Measurements from ENCODE around the gene GGT5. TPM values are rescaled to one million over a fixed set of nuclear protein-coding genes. Genes with fewer than 3 reads are reported as not detected.
"Not testable (repeated sequence)": the region's sequence is repeated elsewhere in the genome, so short reads cannot be mapped to it uniquely, and the experiment has no call there.

GGT5 gene
- total and polyA plus RNA-seq, 2 of the 13 experiments (the other 11 are each of a cell fraction or from before 2014, with no cell fraction given), result 0.69 to 3.1 TPM

GRCh38 chr22:24244144-24244787 is 616 bp downstream of the GGT5 start (continued):
- TF ChIP-seq ARID4A (CRISPR knock-in tag; IDR thresholded peaks at IDR 0.05; ENCODE audit: borderline replicate concordance), result 0 out of 2 replicates have a peak, but pooled peaks have one; percentile 1
- 0 out of 2 replicates have a peak, but pooled peaks have one; percentile 45 for TF ChIP-seq HNRNPL (IDR thresholded peaks at IDR 0.05; ENCODE audit: low read depth, low read length)

- POLR2A ChIA-PET; FAIRE-seq; ATAC-seq; H3K79me2 ChIP-seq (ENCODE audit: insufficient read depth, low read length); H3K36me3 ChIP-seq (replicated peaks in 1 of 2; ENCODE audit: control insufficient read depth in 1 of 2, insufficient read depth in 2 of 2, low read length in 2 of 2); DNase-seq (ENCODE audit: low spot score); H3K9ac ChIP-seq (ENCODE audit: insufficient read depth, low read depth, low read length); BruUV-seq (replicated peaks); H2AFZ ChIP-seq (ENCODE audit: low read length); H3K9me3 ChIP-seq (ENCODE audit: low read length); CTCF ChIA-PET (ENCODE audit: low intra/inter-chr PET ratio, low total read pairs); H4K20me1 ChIP-seq (ENCODE audit: insufficient read depth, low read length); in situ Hi-C loops (cut with HindIII; ENCODE audit: extremely low pct_ligation_motif_present, low pct_unique_long_range_greater_than_20kb); H3K27ac ChIP-seq (ENCODE audit: extremely low read length, insufficient read depth, low read length); H3K27me3 ChIP-seq (ENCODE audit: control insufficient read depth in 1 of 2, insufficient read depth in 2 of 2, low read length in 2 of 2): not testable (repeated sequence)
- peak overlapping the region in 2 of 3 experiments; percentile 27 to 37; a peak in 2 of 6 replicates for H3K4me3 ChIP-seq (replicated peaks in 1 of 3; ENCODE audit: insufficient read depth in 1 of 3, low read depth in 2 of 3, low read length in 3 of 3)
- WGBS (ENCODE audit: low lambda C conversion rate), result no CpG with 5 or more reads among the region's 3 CpGs
- intact Hi-C loops (cut with micrococcal nuclease; ENCODE audit: unreplicated experiment), result loop anchor here (10.0 kb wide), 1 partner anchor 289 kb away; no protein-coding TSS in a partner anchor
- peaks cover 56% of the 10 kb centered on the region for H3K4me1 ChIP-seq (ENCODE audit: insufficient read depth, low read length)
- peak overlapping the region; percentile 65 for H3K4me2 ChIP-seq (ENCODE audit: low read depth, low read length)
These were observed 1.5 kb downstream of the GGT5 start for GRCh38 chr22:24243417-24243816.

GRCh38 chr22:24240985-24241692 is 3.7 kb downstream of the GGT5 start:
- ATAC-seq; BruUV-seq (replicated peaks); H3K27ac ChIP-seq (ENCODE audit: extremely low read length, insufficient read depth, low read length); H3K4me2 ChIP-seq (ENCODE audit: low read depth, low read length); CTCF ChIA-PET (ENCODE audit: low intra/inter-chr PET ratio, low total read pairs); DNase-seq (ENCODE audit: low spot score); POLR2A ChIA-PET; H3K4me3 ChIP-seq (replicated peaks in 1 of 3; ENCODE audit: insufficient read depth in 1 of 3, low read depth in 2 of 3, low read length in 3 of 3); H3K36me3 ChIP-seq (replicated peaks in 1 of 2; ENCODE audit: control insufficient read depth in 1 of 2, insufficient read depth in 2 of 2, low read length in 2 of 2); H3K79me2 ChIP-seq (ENCODE audit: insufficient read depth, low read length); FAIRE-seq; H4K20me1 ChIP-seq (ENCODE audit: insufficient read depth, low read length); in situ Hi-C loops (cut with HindIII; ENCODE audit: extremely low pct_ligation_motif_present, low pct_unique_long_range_greater_than_20kb); H3K9me3 ChIP-seq (ENCODE audit: low read length); H3K27me3 ChIP-seq (ENCODE audit: control insufficient read depth in 1 of 2, insufficient read depth in 2 of 2, low read length in 2 of 2); H3K9ac ChIP-seq (ENCODE audit: insufficient read depth, low read depth, low read length); H2AFZ ChIP-seq (ENCODE audit: low read length): not testable (repeated sequence)
- WGBS (ENCODE audit: low lambda C conversion rate), result 80% methylated on average over 9 of the region's 9 CpGs
- intact Hi-C loops (cut with micrococcal nuclease; ENCODE audit: unreplicated experiment), result loop anchor here (10.0 kb wide), 1 partner anchor 286 kb away; no protein-coding TSS in a partner anchor
- H3K4me1 ChIP-seq (ENCODE audit: insufficient read depth, low read length), result peaks cover 38% of the 10 kb centered on the region

All from HepG2 (cell line).